SU-DHL-6 (cell line): Measurements from ENCODE around the gene RAB43.

Experiments
- H2AFZ ChIP-seq: fragments of 200-600 bp; sonication (generic); 2 replicates; pipeline ENCODE4 v1.6.1; 2014; ENCODE audit warnings: low read depth, mild to moderate bottlenecking, moderate library complexity, mixed read lengths, antibody characterized with exemption, low read length; ENCODE audit not compliant: severe bottlenecking
- H3F3A ChIP-seq: fragments of 200-600 bp; shearing (Covaris generic); 2 replicates; pipeline ENCODE4 v1.6.0; 2016; ENCODE audit warnings: antibody characterized with exemption, mild to moderate bottlenecking; ENCODE audit not compliant: insufficient read depth
- H3K27ac ChIP-seq: fragments of 200-600 bp; sonication (generic); 2 replicates; pipeline ENCODE4 v1.5.1; 2016; ENCODE audit warnings: low read depth, mild to moderate bottlenecking, low read length, moderate library complexity, mixed read lengths
- H3K27me3 ChIP-seq: fragments of 200-600 bp; sonication (generic), shearing (Covaris generic); 2 replicates; pipeline ENCODE4 v1.6.0; 2014; ENCODE audit warnings: mild to moderate bottlenecking, low read length
- H3K36me3 ChIP-seq: fragments of 200-600 bp; sonication (generic); 2 replicates; pipeline ENCODE4 v1.6.1; 2014; ENCODE audit warnings: mild to moderate bottlenecking, low read length, mixed read lengths
- H3K4me2 ChIP-seq: fragments of 300-600, 200-600 bp; shearing (Covaris generic), sonication (generic); 2 replicates; pipeline ENCODE4 v1.6.0; 2014; ENCODE audit warnings: low read length, low read depth, mild to moderate bottlenecking; ENCODE audit not compliant: poor library complexity, severe bottlenecking
- H3K4me3 ChIP-seq: fragments of 200-600 bp; sonication (generic); 2 replicates; pipeline ENCODE4 v1.5.1; 2014; ENCODE audit warnings: antibody characterized with exemption, low read length, mild to moderate bottlenecking, mixed read lengths; ENCODE audit not compliant: insufficient read depth, poor library complexity, severe bottlenecking
- H3K79me2 ChIP-seq: fragments of 200-600 bp; sonication (generic); 2 replicates; pipeline ENCODE4 v1.6.1; 2014; ENCODE audit warnings: mild to moderate bottlenecking, low read length, moderate library complexity; ENCODE audit not compliant: insufficient read depth
- H3K9ac ChIP-seq: fragments of 200-600 bp; sonication (generic); 2 replicates; pipeline ENCODE4 v1.7.0; 2014; ENCODE audit warnings: mild to moderate bottlenecking, low read length
- H3K9me2 ChIP-seq: fragments of 200-600 bp; sonication (generic); replicated peaks from 2 replicates; pipeline ENCODE4 v1.6.1; 2014; ENCODE audit warnings: low read length; ENCODE audit not compliant: insufficient read depth
- H3K9me3 ChIP-seq: fragments of 200-600 bp; sonication (generic); 2 replicates; pipeline ENCODE4 v1.6.1; 2014; ENCODE audit warnings: low read length, mixed read lengths; ENCODE audit not compliant: insufficient read depth
- H4K20me1 ChIP-seq: fragments of 200-600 bp; sonication (generic); 2 replicates; pipeline ENCODE4 v1.6.1; 2014; ENCODE audit warnings: low read depth, mild to moderate bottlenecking, antibody characterized with exemption, low read length, moderate library complexity, mixed read lengths
- EZH2phosphoT487 ChIP-seq: fragments of 200-600 bp; sonication (generic), shearing (Covaris generic); conservative IDR thresholded peaks from 2 replicates; pipeline ENCODE4 v1.6.1; 2018; ENCODE audit warnings: mild to moderate bottlenecking, antibody characterized with exemption, low read length, moderate library complexity, mixed read lengths
- TF ChIP-seq, protein P1 (sequence below): fragments of 200-600 bp; sonication (generic); IDR thresholded peaks from one replicate; pipeline ENCODE4 v1.5.1; 2017; ENCODE audit warnings: antibody characterized with exemption, mild to moderate bottlenecking, low read length, moderate library complexity; ENCODE audit not compliant: insufficient read depth, poor library complexity, severe bottlenecking

RAB43 gene

DNA sequence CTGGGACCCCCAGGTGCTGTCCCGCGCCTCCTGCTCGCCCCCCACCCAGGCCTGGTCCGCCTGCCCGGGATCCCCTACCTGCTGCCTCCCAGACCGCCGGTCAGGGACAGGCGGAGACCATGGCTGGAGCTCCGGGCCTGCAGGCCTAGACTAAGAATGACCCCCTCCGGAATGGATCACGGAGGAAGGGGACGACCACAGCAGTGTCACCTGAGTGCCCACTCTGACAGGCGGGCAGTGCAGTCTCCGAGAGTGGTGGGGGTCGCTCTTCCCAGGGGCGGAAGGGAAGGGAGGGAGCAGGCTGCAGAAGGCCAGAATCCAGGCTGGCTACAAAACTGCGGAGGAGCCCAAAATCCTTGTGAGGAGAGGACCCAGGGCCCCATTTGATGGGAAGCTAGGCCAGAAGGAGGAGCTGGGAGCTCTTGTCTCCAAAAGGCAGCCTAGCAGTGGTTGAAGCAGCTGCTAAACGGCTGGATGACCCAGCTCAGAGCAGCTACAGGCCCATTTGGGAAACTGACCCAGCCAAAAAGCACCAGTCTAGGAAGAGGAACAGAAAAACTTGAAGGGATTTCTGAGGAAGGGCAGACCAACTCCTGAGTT lies 908 bp upstream of the RAB43 start:
- H3K27ac ChIP-seq: no peak overlapping the region
- H3K9ac ChIP-seq: no peak overlapping the region
- H3K4me3 ChIP-seq: no peak overlapping the region
- no peaks in the 10 kb centered on the region for H3K27me3 ChIP-seq
- no peak overlapping the region for H2AFZ ChIP-seq
- no peaks in the 10 kb centered on the region for H3K36me3 ChIP-seq
- no peaks in the 10 kb centered on the region for H3K9me2 ChIP-seq
- H4K20me1 ChIP-seq: no peaks in the 10 kb centered on the region
- H3K4me2 ChIP-seq: no peak overlapping the region
- H3K9me3 ChIP-seq: no peaks in the 10 kb centered on the region
- H3K79me2 ChIP-seq: no peaks in the 10 kb centered on the region
- H3F3A ChIP-seq: peaks cover 11% of the 10 kb centered on the region
- no peak for TF ChIP-seq EZH2phosphoT487
- TF ChIP-seq, protein P1, sequence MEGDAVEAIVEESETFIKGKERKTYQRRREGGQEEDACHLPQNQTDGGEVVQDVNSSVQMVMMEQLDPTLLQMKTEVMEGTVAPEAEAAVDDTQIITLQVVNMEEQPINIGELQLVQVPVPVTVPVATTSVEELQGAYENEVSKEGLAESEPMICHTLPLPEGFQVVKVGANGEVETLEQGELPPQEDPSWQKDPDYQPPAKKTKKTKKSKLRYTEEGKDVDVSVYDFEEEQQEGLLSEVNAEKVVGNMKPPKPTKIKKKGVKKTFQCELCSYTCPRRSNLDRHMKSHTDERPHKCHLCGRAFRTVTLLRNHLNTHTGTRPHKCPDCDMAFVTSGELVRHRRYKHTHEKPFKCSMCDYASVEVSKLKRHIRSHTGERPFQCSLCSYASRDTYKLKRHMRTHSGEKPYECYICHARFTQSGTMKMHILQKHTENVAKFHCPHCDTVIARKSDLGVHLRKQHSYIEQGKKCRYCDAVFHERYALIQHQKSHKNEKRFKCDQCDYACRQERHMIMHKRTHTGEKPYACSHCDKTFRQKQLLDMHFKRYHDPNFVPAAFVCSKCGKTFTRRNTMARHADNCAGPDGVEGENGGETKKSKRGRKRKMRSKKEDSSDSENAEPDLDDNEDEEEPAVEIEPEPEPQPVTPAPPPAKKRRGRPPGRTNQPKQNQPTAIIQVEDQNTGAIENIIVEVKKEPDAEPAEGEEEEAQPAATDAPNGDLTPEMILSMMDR: no peak

DNA sequence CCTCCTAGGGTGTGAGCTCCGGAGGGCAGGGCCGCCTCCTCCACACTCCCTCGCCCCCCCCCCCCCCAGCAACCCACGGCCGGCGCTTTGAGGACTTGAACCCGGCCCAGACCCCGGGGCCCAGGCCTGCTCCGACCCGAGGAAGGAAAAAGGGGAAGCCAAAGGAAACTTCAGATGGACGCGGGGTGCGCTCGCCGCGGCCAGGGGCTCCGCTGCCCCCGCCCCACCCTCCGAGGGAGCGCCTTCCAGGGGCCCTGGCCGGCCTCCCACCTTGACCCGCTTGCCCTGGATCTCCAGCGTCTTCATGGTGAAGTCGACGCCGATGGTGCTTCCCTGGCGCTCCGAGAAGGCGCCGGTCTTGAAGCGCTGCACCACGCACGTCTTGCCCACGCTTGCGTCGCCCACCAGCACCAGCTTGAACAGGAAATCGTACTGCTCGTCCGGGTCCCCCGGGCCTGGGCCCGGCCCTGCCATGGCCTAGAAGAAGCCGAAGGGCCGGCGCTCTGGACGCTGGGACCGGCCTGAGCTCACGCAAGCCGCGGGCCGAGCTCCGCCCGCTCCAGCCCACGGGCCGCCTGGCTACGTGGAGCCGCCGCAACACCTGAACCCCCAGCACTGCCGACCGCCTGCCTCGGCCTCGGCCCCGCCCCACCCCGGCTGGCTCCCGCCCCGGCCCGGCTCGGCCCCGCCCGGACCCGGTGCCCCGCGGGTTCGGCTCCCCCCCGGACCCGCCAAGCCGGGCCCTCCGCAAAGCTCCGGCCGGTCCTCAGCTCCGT lies 400 bp downstream of the RAB43 start:
- H2AFZ ChIP-seq: peak overlapping the region; percentile 63

DNA sequence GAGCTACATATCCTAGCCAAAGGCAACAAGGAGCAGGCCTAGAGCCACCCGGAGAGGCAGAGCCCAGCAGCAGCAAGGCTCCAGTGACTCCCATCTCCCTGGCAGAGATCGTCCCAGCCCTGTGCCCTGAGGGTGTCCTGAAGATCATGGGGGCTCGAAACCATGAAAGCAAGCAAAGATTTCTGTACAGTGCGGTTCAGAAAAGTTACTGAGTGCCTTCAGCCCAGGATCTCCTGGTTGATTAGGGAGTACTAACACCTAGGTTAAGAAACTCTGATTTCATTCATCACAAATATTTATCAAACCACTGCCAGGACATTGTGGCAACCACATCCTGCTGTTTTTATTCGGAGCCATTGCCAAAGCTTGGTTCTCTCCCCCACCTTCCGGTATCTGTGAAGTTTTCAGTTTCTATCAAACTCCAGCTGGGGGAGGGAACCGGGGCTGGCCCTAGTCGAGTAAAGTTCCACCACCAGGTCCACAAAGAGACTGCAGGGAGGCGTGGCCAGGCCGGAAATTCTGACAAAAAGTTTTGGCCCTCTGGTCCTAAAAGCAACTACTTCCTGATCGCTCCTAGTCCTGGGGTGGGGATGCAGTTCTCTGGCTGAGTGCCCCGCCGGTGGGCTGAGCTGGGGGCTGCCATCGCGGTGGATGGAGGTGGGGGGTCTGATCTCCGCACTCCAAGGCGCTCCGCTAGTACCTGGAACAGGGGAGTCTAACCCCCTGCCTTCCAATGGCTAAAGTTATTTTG lies 1.2 kb downstream of the RAB43 start:
- peak overlapping the region; percentile 46 for H2AFZ ChIP-seq
- H3K79me2 ChIP-seq: no peaks in the 10 kb centered on the region
- no peaks in the 10 kb centered on the region for H3K27me3 ChIP-seq
- no peak for TF ChIP-seq EZH2phosphoT487
- TF ChIP-seq, protein P1: no peak
- H3K36me3 ChIP-seq: no peaks in the 10 kb centered on the region
- H3K27ac ChIP-seq: no peak overlapping the region
- peak overlapping the region; percentile 54 for H3K4me3 ChIP-seq
- H3F3A ChIP-seq: peaks cover 11% of the 10 kb centered on the region
- H3K9me3 ChIP-seq: no peaks in the 10 kb centered on the region
- no peaks in the 10 kb centered on the region for H3K9me2 ChIP-seq
- H4K20me1 ChIP-seq: no peaks in the 10 kb centered on the region
- H3K4me2 ChIP-seq: peak overlapping the region; percentile 52
- peak overlapping the region; percentile 28 for H3K9ac ChIP-seq

More for the DNA sequence above, 400 bp downstream of the RAB43 start:
- H3K4me3 ChIP-seq: peak overlapping the region; percentile 54
- H3F3A ChIP-seq: peaks cover 11% of the 10 kb centered on the region
- no peaks in the 10 kb centered on the region for H3K9me2 ChIP-seq
- H3K27me3 ChIP-seq: no peaks in the 10 kb centered on the region
- H4K20me1 ChIP-seq: no peaks in the 10 kb centered on the region
- H3K9me3 ChIP-seq: no peaks in the 10 kb centered on the region
- H3K79me2 ChIP-seq: no peaks in the 10 kb centered on the region
- H3K9ac ChIP-seq: peak overlapping the region; percentile 28
- H3K27ac ChIP-seq: no peak overlapping the region
- peak overlapping the region; percentile 52 for H3K4me2 ChIP-seq
- no peak for TF ChIP-seq EZH2phosphoT487
- TF ChIP-seq, protein P1: no peak
- no peaks in the 10 kb centered on the region for H3K36me3 ChIP-seq
